ENCODE results near the gene REEP6.

DNA sequence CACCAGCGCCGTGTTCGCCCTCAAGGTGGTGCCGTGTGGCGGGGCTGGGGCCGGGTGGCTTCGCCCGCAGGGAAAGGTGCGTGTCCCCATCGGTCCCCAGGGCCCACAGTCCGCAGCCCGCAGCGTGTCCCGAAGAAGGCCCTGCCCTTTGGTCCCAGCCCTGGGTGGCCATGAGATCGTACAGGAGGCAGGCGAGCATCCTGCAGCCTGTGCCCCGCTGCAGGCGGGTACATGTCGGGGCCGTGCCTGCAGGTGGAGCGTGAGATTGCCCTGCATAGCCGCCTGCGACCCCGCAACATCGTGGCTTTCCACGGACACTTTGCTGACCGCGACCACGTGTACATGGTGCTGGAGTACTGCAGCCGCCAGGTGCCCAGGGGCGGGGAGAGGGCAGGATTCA, 34.4 kb downstream of the REEP6 start:
- TF ChIP-seq, protein P1, sequence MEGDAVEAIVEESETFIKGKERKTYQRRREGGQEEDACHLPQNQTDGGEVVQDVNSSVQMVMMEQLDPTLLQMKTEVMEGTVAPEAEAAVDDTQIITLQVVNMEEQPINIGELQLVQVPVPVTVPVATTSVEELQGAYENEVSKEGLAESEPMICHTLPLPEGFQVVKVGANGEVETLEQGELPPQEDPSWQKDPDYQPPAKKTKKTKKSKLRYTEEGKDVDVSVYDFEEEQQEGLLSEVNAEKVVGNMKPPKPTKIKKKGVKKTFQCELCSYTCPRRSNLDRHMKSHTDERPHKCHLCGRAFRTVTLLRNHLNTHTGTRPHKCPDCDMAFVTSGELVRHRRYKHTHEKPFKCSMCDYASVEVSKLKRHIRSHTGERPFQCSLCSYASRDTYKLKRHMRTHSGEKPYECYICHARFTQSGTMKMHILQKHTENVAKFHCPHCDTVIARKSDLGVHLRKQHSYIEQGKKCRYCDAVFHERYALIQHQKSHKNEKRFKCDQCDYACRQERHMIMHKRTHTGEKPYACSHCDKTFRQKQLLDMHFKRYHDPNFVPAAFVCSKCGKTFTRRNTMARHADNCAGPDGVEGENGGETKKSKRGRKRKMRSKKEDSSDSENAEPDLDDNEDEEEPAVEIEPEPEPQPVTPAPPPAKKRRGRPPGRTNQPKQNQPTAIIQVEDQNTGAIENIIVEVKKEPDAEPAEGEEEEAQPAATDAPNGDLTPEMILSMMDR (IDR thresholded peaks at IDR 0.05), result no peak
- no peak for TF ChIP-seq POLR2A (IDR thresholded peaks at IDR 0.05)

All from uterus (tissue), 2 donors.